ENCODE results near the gene LDLRAD4. TPM values are rescaled to one million over a fixed set of nuclear protein-coding genes. Genes with fewer than 3 reads are reported as not detected.

Gene LDLRAD4
- total RNA-seq, 4 donors from 2014 or later: 14.0 to 36.9 (median 29.3) TPM

DNA sequence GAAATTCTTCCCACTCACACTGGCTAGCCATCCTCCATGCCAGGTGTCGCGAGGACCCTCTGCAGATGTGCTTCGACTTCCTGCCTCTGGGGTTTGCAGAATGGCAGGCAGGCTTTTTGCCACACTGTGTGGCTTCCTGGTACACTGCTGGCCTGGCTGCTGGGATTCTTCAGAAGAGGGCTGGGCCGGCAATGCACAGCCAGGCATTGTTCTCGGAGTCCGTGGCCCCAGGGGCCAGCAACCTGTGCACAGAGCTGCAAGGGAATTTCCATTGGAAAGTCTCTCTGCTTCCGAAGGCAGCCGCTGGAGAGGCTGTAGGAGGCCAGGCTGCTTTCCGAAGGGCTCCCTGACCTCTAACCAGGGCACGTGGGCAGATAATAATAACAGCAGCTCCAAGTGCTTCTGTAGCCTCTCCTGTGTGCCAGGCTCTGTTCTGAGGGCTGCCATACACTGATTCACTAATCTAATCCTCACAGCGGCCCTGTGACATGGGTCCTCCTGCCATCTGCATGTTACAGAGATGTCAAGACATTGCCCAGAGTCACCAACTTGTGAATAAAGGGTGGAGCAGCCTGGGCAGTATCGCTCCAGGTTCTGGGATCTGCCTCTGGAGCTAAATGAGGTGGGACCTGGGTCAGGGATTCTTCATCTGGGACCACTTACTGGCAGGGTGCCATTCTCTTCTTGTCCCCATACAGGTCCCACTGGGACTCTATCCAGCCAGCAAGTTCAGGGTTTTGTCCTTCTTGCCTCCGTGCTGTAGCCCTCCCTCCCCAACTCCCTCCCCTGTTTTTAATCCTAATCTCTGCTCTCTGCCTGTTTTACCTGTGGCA is 5.0 kb downstream of the LDLRAD4 start:
- H3K9me3 ChIP-seq: no peaks in the 10 kb centered on the region
- H3K27me3 ChIP-seq: no peaks in the 10 kb centered on the region
- TF ChIP-seq, protein P1, sequence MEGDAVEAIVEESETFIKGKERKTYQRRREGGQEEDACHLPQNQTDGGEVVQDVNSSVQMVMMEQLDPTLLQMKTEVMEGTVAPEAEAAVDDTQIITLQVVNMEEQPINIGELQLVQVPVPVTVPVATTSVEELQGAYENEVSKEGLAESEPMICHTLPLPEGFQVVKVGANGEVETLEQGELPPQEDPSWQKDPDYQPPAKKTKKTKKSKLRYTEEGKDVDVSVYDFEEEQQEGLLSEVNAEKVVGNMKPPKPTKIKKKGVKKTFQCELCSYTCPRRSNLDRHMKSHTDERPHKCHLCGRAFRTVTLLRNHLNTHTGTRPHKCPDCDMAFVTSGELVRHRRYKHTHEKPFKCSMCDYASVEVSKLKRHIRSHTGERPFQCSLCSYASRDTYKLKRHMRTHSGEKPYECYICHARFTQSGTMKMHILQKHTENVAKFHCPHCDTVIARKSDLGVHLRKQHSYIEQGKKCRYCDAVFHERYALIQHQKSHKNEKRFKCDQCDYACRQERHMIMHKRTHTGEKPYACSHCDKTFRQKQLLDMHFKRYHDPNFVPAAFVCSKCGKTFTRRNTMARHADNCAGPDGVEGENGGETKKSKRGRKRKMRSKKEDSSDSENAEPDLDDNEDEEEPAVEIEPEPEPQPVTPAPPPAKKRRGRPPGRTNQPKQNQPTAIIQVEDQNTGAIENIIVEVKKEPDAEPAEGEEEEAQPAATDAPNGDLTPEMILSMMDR (IDR thresholded peaks at IDR 0.05): no peak
- TF ChIP-seq POLR2A (IDR thresholded peaks at IDR 0.05) (no peak), EP300 (IDR thresholded peaks at IDR 0.05) (no peak)
- H3K4me3 ChIP-seq: no peak overlapping the region
- no peaks in the 10 kb centered on the region for H3K36me3 ChIP-seq
- H3K27ac ChIP-seq: peak overlapping the region in 3 of 4 donors; percentile 35 to 73 (median 70)
- peaks cover 0 to 57% (median 46%) of the 10 kb centered on the region in 4 donors for H3K4me1 ChIP-seq
- no peak for DNase-seq (ENCODE audit: low spot score in 2 of 2)
- WGBS, 2 donors: 69 to 75% methylated on average over 10 to 13 of the region's 13 CpGs

DNA sequence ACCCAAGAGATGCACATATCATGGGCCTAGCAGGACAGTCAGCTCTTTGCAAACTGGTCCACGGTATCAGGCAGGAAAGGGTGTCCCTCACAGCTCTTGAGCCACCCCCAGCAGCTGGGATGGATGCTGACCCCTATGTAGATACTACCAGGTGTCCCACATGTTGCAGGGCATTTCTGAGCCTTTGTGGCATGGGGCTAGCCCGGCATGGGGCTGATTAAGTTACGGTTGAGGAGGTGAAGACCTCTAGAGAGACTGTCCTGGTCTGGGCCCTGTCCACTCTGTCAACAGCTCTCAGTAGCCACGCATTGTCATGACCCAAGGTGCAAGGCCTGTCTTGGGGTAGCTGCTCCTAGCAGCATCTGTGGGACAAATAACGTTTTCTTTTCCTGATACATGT is 6.7 kb downstream of the LDLRAD4 start:
- WGBS, 2 donors: 89 to 90% methylated on average over 5 of the region's 5 CpGs
- no peak overlapping the region for H3K4me3 ChIP-seq
- no peak overlapping the region for H3K27ac ChIP-seq
- TF ChIP-seq POLR2A (IDR thresholded peaks at IDR 0.05) (no peak), EP300 (IDR thresholded peaks at IDR 0.05) (no peak)
- TF ChIP-seq, protein P1 (IDR thresholded peaks at IDR 0.05): no peak
- H3K9me3 ChIP-seq: no peaks in the 10 kb centered on the region
- no peaks in the 10 kb centered on the region for H3K36me3 ChIP-seq
- no peaks in the 10 kb centered on the region for H3K27me3 ChIP-seq
- DNase-seq (ENCODE audit: low spot score in 2 of 2): no peak
- peaks cover 0 to 40% (median 31%) of the 10 kb centered on the region in 4 donors for H3K4me1 ChIP-seq

- H3K4me1 ChIP-seq: peaks cover 0 to 26% (median 22%) of the 10 kb centered on the region in 4 donors
- TF ChIP-seq EP300 (IDR thresholded peaks at IDR 0.05) (no peak), POLR2A (IDR thresholded peaks at IDR 0.05) (no peak)
- TF ChIP-seq, protein P1 (IDR thresholded peaks at IDR 0.05): no peak
- no peak overlapping the region for H3K27ac ChIP-seq
- no peaks in the 10 kb centered on the region for H3K27me3 ChIP-seq
- no peaks in the 10 kb centered on the region for H3K36me3 ChIP-seq
- H3K9me3 ChIP-seq: no peaks in the 10 kb centered on the region
- DNase-seq (ENCODE audit: low spot score in 2 of 2): no peak
- no peak overlapping the region for H3K4me3 ChIP-seq
- WGBS, 2 donors: 85 to 91% methylated on average over 5 of the region's 5 CpGs
These were observed 8.1 kb downstream of the LDLRAD4 start for GRCh38 chr18:13226533-13227144.

DNA sequence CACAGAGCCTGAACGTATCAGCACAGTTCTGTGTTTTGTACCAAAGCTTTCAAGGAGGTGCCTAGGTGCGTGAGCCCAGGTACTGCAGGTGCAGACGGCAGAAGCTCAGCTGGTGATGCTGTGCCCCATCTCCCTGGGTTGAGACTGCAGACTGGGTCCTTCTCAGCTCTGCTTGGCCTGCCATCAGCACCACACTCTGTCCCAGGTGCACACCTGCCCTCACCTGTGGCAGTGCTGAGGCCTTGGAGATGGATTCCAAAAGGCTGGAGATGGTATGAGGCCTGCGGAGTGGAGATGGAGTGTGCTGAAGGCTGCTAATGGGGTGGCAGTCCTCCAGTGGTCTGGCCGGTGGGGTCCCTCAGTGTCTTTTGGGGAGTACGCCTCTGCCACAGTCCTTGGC is 9.3 kb downstream of the LDLRAD4 start:
- H3K27ac ChIP-seq: no peak overlapping the region
- WGBS, 2 donors: 96% methylated on average over 5 to 6 of the region's 6 CpGs
- DNase-seq (ENCODE audit: low spot score in 2 of 2): no peak
- peaks cover 0 to 15% (median 12%) of the 10 kb centered on the region in 4 donors for H3K4me1 ChIP-seq
- TF ChIP-seq POLR2A (IDR thresholded peaks at IDR 0.05): no peak
- no peaks in the 10 kb centered on the region for H3K27me3 ChIP-seq
- H3K9me3 ChIP-seq: no peaks in the 10 kb centered on the region
- no peak overlapping the region for H3K4me3 ChIP-seq
- no peaks in the 10 kb centered on the region for H3K36me3 ChIP-seq

GRCh38 chr18:13229001-13229671 is 10.6 kb downstream of the LDLRAD4 start:
- H3K4me1 ChIP-seq: peaks cover 0 to 8% (median under 1%) of the 10 kb centered on the region in 4 donors
- WGBS, 2 donors: 88 to 91% methylated on average over 13 of the region's 13 CpGs

More at GRCh38 chr18:13229001-13229671, 10.6 kb downstream of the LDLRAD4 start:
- Histone ChIP-seq H3K36me3 (no peaks in the 10 kb centered on the region), H3K4me3 (no peak overlapping the region), H3K27me3 (no peaks in the 10 kb centered on the region), H3K27ac (no peak overlapping the region), H3K9me3 (no peaks in the 10 kb centered on the region)
- DNase-seq (ENCODE audit: low spot score in 2 of 2): no peak
- no peak for TF ChIP-seq EP300 (IDR thresholded peaks at IDR 0.05)

All from tibial nerve (tissue), 4 donors.